ENCODE measurements around the gene CDK15.

CDK15 gene

DNA sequence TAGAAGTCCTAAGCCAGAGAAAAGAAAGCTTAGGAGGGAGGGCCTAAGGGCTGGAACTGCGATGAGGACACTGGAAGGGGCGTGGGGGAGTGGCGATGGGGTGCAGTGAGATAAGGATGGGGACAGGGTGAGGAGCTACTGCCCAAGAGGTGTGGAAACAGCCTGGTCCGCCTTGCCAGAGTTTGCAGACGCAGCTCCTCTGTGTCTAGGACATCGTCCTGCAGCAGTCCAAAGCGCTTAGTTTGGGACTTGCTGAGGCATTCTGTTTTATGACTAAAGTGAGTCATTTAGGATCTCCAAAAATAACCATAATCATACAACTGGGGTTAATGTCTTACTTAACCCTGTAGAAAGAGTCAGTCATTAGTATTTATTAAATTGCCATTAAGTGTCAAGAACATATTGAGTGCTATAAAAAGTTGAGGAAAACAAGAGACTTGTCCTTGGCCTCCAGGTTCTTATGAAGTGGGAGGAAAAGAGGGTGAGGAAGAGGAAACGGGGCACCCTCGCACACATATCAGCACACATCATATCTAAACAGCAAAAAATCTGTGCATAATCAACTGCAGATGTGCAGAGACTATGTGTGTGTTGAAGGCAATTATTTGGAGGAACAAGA lies 74.8 kb downstream of the CDK15 start:
- Histone ChIP-seq H3K9me3 (ENCODE audit: control insufficient read depth, low read length) (no peaks in the 10 kb centered on the region), H3K36me3 (ENCODE audit: control insufficient read depth, insufficient read depth, low read length) (no peaks in the 10 kb centered on the region), H3K4me3 (ENCODE audit: low read depth, low read length) (no peak overlapping the region), H3K4me2 (ENCODE audit: low read length) (no peak overlapping the region), H3K9ac (no peak overlapping the region), H3K79me2 (no peaks in the 10 kb centered on the region), H3K27me3 (ENCODE audit: control insufficient read depth, insufficient read depth, low read length) (no peaks in the 10 kb centered on the region), H2AFZ (no peak overlapping the region), H3K4me1 (peaks cover 7% of the 10 kb centered on the region), H3K27ac (no peak overlapping the region)
- TF ChIP-seq, protein P1, sequence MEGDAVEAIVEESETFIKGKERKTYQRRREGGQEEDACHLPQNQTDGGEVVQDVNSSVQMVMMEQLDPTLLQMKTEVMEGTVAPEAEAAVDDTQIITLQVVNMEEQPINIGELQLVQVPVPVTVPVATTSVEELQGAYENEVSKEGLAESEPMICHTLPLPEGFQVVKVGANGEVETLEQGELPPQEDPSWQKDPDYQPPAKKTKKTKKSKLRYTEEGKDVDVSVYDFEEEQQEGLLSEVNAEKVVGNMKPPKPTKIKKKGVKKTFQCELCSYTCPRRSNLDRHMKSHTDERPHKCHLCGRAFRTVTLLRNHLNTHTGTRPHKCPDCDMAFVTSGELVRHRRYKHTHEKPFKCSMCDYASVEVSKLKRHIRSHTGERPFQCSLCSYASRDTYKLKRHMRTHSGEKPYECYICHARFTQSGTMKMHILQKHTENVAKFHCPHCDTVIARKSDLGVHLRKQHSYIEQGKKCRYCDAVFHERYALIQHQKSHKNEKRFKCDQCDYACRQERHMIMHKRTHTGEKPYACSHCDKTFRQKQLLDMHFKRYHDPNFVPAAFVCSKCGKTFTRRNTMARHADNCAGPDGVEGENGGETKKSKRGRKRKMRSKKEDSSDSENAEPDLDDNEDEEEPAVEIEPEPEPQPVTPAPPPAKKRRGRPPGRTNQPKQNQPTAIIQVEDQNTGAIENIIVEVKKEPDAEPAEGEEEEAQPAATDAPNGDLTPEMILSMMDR (IDR thresholded peaks at IDR 0.05), result no peak

DNA sequence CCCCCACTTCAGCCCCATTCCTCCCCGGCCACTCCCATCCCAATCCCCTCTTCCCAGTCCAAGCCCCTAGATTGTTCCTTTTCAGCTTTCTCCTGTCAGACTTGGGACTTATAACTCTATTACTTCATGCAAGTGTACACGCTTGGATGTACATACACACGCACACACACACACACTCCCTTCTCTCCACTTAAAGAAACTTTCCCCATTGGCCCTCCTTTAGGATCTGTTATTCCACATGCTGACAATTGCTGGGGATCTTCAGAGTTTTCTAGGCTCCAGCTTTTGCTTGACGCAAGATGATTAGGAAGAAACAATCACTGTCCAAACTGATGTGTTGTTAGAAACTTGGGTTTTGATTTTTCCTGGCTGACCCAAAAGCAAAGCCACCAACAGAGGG lies 75.4 kb downstream of the CDK15 start:
- H3K9me3 ChIP-seq (ENCODE audit: control insufficient read depth, low read length), result no peaks in the 10 kb centered on the region
- peaks cover 7% of the 10 kb centered on the region for H3K4me1 ChIP-seq
- H3K4me2 ChIP-seq (ENCODE audit: low read length), result no peak overlapping the region
- H3K27ac ChIP-seq, result no peak overlapping the region
- no peak overlapping the region for H3K4me3 ChIP-seq (ENCODE audit: low read depth, low read length)
- no peaks in the 10 kb centered on the region for H3K79me2 ChIP-seq
- TF ChIP-seq, protein P1 (IDR thresholded peaks at IDR 0.05), result no peak
- no peak overlapping the region for H3K9ac ChIP-seq
- no peaks in the 10 kb centered on the region for H3K27me3 ChIP-seq (ENCODE audit: control insufficient read depth, insufficient read depth, low read length)
- no peaks in the 10 kb centered on the region for H3K36me3 ChIP-seq (ENCODE audit: control insufficient read depth, insufficient read depth, low read length)
- no peak overlapping the region for H2AFZ ChIP-seq

DNA sequence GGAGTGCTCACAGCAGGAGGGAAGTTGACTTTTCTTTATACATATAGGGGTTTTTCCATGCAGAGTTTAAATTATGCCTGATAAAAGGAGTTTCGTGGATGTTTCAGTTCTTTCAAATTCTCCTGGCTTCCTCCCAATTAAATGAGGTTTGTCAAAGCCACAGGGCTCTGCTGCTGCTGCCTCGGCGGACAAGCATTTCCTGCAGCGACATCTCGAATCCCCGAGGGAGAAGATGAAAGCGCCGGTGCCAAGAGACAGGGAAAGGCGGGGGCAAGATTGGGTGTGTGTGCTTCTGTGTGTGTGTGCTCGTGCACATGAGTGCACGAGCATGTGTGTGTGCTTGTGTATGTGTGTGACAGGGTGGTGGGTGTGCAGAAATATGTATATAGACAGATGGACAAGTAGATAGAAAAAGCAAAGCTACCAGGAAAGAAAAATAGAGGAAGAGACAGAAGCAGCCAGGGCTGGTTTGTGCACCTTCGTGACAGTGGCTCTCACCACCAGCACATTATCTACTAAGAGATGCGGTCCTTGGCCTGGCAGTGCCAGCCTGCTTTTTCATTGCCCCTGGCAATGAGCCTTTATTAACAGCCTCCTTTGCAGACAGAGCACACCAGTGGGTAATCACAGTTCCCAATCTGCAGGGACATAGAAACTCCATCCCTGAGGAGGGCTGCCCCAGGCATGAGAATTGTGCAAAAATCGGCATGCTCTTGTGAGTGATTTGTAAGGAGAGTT lies 76.2 kb downstream of the CDK15 start:
- Histone ChIP-seq H3K9ac (no peak overlapping the region), H3K36me3 (ENCODE audit: control insufficient read depth, insufficient read depth, low read length) (no peaks in the 10 kb centered on the region), H3K4me1 (peaks cover 7% of the 10 kb centered on the region), H3K27me3 (ENCODE audit: control insufficient read depth, insufficient read depth, low read length) (no peaks in the 10 kb centered on the region), H3K4me3 (ENCODE audit: low read depth, low read length) (no peak overlapping the region), H3K79me2 (no peaks in the 10 kb centered on the region), H2AFZ (no peak overlapping the region), H3K4me2 (ENCODE audit: low read length) (no peak overlapping the region), H3K27ac (no peak overlapping the region), H3K9me3 (ENCODE audit: control insufficient read depth, low read length) (no peaks in the 10 kb centered on the region)
- TF ChIP-seq, protein P1 (IDR thresholded peaks at IDR 0.05), result no peak

DNA sequence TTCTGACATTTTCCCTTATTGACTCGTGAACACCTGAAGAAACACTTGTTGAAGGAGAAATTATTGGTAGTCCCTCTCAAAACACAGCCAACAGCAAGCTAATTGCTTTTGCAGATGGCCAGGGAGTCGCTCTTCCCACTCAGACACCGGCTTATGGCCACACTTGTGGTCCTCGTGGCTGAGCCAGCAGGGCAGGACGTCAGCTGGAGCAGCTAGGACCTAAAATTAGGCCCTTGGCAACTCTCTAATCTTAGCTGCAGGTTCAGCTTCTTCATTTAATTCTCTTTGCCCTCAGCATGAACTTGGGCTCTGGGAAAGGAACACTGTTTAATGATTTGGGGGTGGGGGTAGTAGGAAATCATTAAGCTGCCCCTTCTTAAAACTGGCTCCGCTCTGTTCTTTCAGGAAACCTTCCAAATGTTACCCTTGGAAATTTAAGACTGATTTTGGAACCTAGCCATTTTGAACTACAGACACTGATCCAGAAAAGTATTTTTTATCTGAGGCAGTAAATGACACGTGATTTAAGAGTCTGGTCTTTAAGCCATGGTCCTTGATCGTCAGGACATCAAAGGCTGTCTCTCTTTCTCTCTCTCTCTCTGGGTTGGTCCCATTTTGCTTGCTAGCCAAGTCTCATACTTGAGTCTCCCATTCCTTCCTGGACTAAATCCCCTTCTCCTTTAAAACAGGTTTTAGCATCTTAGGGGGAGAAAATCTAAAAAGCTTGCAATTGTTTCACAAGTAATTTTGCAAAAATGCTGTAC lies 77.5 kb downstream of the CDK15 start:
- TF ChIP-seq, protein P1 (IDR thresholded peaks at IDR 0.05), result no peak
- no peak overlapping the region for H3K9ac ChIP-seq
- H3K79me2 ChIP-seq, result no peaks in the 10 kb centered on the region
- H3K36me3 ChIP-seq (ENCODE audit: control insufficient read depth, insufficient read depth, low read length), result no peaks in the 10 kb centered on the region
- no peak overlapping the region for H3K27ac ChIP-seq
- no peak overlapping the region for H3K4me2 ChIP-seq (ENCODE audit: low read length)
- H3K9me3 ChIP-seq (ENCODE audit: control insufficient read depth, low read length), result no peaks in the 10 kb centered on the region
- no peak overlapping the region for H2AFZ ChIP-seq
- H3K4me3 ChIP-seq (ENCODE audit: low read depth, low read length), result no peak overlapping the region
- H3K4me1 ChIP-seq, result peaks cover 7% of the 10 kb centered on the region
- no peaks in the 10 kb centered on the region for H3K27me3 ChIP-seq (ENCODE audit: control insufficient read depth, insufficient read depth, low read length)

Measured in parathyroid adenoma (tissue), 2 donors.